D721Med (cell line): ENCODE data around the gene TTC23.

Source experiments
- DNase-seq: peaks from one replicate; pipeline ENCODE4 v3.0.0; 2011; ENCODE audit warnings: low spot score; ENCODE audit not compliant: insufficient read length
- FAIRE-seq: peaks from 2 replicates; lab custom pipeline; 2011; peaks lifted over from hg19 to GRCh38; lab: Jason Lieb, UNC
- CTCF ChIP-seq: IDR thresholded peaks from 2 replicates; pipeline ENCODE4 v1.5.1; 2012; ENCODE audit warnings: mild to moderate bottlenecking, control low read depth; ENCODE audit not compliant: insufficient read depth; ENCODE audit errors: missing control alignments

Gene TTC23

GRCh38 chr15:99110093-99110492 is 139.3 kb downstream of the TTC23 start:
- DNase-seq: no peak
- no peak for TF ChIP-seq CTCF
- FAIRE-seq: no peak

- DNase-seq: no peak
- no peak for FAIRE-seq
- no peak for TF ChIP-seq CTCF
Observed at GRCh38 chr15:99109555-99110021, 139.8 kb downstream of the TTC23 start.

- DNase-seq (no peak), FAIRE-seq (no peak)
- no peak for TF ChIP-seq CTCF
Observed at GRCh38 chr15:99108993-99109392, 140.4 kb downstream of the TTC23 start.

DNA sequence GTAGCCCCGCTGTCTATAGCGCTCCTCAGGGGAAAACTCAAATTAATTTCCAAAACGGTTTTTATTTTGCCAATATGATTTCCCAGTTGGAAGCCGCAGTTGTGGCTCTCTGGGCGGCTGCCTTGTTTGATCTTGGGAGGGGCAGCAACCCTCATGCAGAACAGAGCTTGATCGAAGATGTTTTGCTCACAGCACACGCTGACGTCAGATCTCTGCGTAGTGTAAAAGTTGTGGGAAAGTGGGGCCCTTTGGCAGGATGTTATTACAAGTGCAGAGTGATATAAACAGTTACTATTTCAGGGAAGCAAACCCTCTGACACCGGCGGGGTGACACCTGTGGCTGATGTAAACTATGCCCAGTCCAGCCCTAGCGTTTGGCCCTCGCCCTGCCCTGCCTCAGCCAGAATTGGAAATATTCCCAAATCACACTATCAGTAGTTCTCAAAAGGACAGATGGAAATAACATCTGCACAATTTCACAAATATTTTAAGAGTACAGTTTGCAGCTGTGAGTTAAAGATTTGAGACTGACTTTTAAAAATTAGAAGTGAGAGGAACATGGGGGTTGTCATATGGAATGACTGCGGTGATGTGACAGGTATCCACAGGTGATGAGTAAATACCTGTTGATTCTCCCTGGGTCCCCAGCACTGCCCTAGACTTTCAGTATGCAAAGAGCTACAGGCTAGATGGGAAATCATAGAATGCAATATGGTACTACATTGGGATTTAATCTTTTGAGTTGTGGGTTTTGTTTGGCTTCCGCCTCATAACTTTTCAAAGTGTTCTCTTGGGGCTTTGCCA is 142.8 kb downstream of the TTC23 start:
- DNase-seq (no peak), FAIRE-seq (no peak)
- TF ChIP-seq CTCF: no peak

DNA sequence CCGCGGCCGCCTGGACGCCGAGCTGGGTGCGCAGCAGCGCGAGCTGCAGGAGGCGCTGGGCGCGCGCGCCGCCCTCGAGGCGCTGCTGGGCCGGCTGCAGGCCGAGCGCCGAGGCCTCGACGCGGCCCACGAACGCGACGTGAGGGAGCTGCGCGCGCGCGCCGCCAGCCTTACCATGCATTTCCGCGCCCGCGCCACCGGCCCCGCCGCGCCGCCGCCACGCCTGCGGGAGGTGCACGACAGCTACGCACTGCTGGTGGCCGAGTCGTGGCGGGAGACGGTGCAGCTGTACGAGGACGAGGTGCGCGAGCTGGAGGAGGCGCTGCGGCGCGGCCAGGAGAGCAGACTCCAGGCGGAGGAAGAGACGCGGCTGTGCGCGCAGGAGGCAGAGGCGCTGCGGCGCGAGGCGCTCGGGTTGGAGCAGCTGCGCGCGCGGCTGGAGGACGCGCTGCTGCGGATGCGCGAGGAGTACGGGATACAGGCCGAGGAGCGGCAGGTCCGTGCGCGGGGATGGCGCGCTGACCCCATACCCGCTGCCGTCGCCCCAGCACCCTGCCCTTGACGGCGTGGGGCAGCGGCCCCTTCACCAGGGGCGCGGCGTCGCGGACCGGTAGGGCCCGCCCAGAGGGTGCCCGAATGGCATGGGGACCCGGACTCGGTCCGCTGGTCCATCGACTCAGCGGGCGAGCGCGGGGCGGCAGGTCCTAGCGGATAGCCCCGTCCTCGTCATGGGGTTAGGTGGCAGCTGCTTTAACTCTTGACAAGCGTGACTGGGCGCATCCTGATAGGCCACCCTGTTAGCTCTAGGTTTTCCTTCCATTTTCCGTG is 143.7 kb downstream of the TTC23 start:
- peak; percentile 33 for DNase-seq
- FAIRE-seq: no peak
- peak; percentile 22 for TF ChIP-seq CTCF

- no peak for FAIRE-seq
- TF ChIP-seq CTCF: peak; percentile 66
- DNase-seq: peak; percentile 90
Observed at GRCh38 chr15:99104788-99105513, 144.4 kb downstream of the TTC23 start, which contains the start of gene SYNM. TSS of gene SYNM (plus strand) at chr15:99105080. CDS start at chr15:99105200, 120 bp downstream.
